Measurements from ENCODE around the gene CHST10. TPM values are rescaled to one million over a fixed set of nuclear protein-coding genes. Genes with fewer than 3 reads are reported as not detected.
"Not testable (repeated sequence)": the region's sequence is repeated elsewhere in the genome, so short reads cannot be mapped to it uniquely, and the experiment has no call there.

Gene CHST10
- polyA plus RNA-seq, 3 donors, result 1.7 to 3.9 (median 2.7) TPM

- no peak overlapping the region for H3K27ac ChIP-seq (ENCODE audit: low read depth, low read length)
Measured at GRCh38 chr2:100359576-100359975, 57.9 kb downstream of the CHST10 start.

GRCh38 chr2:100358554-100358953 is 58.9 kb downstream of the CHST10 start:
- H3K27ac ChIP-seq (ENCODE audit: low read depth, low read length), result no peak overlapping the region
- WGBS, 3 donors, result 90 to 92% (median 90%) methylated on average over 2 of the region's 2 CpGs

DNA sequence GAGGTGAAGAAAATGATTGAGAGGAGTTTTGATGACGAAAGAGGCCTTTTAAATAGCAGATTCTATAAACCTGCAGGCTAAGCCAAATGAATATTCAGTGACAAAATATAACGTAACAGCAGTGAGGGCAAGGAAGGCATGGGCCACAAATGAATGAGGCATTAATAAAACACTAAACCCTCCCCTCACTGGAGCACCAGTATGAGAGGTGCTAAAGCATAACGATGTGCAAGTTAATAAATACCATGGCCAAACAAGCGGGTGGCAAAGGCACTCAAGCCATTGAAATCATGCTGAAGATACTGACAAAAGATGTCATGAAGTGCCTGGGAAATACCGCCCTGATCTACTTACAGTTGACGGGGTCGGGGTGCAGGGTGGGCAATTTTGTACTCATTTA is 64.9 kb downstream of the CHST10 start:
- WGBS, 3 donors, result 74 to 94% (median 86%) methylated on average over 7 of the region's 7 CpGs
- H3K27ac ChIP-seq (ENCODE audit: low read depth, low read length), result no peak overlapping the region

DNA sequence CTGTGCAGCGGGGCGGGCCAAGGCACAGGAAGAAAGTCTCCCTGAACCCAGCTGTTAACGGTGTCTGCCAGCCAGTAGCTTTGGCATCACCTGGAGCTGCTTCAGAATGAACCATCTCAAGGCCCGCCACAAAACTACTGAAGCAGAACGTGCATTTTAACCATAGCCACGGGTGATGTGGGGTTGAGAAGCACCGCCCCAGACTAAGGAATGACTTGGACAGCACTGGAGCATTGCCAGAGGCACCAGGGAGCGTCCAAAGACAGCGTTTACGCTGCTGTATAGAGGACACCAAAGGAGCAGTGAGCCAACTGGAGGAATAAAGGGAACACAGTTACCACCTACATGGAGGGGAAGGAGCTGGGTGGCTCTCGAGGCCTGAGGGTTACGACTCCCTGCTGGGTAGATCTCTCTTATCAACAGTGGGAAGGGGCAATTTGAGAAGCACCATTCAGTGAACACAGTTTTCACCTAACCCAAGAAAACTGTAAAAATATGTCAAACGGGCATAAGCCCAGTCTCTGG is 66.7 kb downstream of the CHST10 start:
- WGBS, 3 donors, result 71 to 79% (median 77%) methylated on average over 13 of the region's 13 CpGs
- H3K27ac ChIP-seq (ENCODE audit: low read depth, low read length), result no peak overlapping the region

GRCh38 chr2:100345144-100345543 is 72.3 kb downstream of the CHST10 start:
- H3K27ac ChIP-seq (ENCODE audit: low read depth, low read length), result not testable (repeated sequence)
- WGBS, 3 donors, result 24 to 67% (median 26%) methylated on average over 1 of the region's 1 CpG

GRCh38 chr2:100344433-100344832 is 73.0 kb downstream of the CHST10 start:
- WGBS, 3 donors, result 49 to 65% (median 65%) methylated on average over 4 of the region's 4 CpGs
- H3K27ac ChIP-seq (ENCODE audit: low read depth, low read length), result no peak overlapping the region

DNA sequence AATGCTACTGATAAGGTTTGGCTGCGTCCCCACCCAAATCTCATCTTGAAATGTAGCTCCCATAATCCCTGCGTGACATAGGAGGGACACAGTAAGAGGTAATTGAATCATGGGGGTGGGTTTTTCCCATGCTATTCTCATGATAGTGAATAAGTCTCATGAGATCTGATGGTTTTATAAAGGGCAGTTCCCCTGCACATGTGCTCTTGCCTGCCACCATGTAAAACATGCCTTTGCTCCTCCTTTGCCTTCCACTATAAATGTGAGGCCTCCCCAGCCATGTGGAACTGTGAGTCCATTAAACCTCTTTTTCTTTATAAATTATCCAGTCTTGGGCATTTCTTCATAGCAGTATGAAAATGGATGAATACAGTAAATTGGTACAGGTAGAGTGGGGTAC is 75.0 kb downstream of the CHST10 start:
- WGBS, 3 donors, result 89 to 91% (median 89%) methylated on average over 2 of the region's 2 CpGs
- H3K27ac ChIP-seq (ENCODE audit: low read depth, low read length), result not testable (repeated sequence)

Other genes starting within 250 kb of the CHST10 start
- 1 to 10 TPM; 1.3 to 1.7 (median 1.5) TPM for gene LONRF2, start 95.2 kb downstream of the CHST10 start, polyA plus RNA-seq
- gene NMS, start 52.8 kb upstream of the CHST10 start, polyA plus RNA-seq, result not detected
- gene PDCL3, start 145.3 kb upstream of the CHST10 start, polyA plus RNA-seq, result 10 to 100 TPM in 2 of 3 donors, 1 to 10 TPM in 1; 9.5 to 23.6 (median 17.9) TPM

Data from adipose tissue (tissue), 3 donors.